HEK293T (cell line): ENCODE measurements around the gene JARID2.

Experiments used
- CTCF ChIA-PET: fragments of 350-600 bp; formaldehyde crosslinking; extraction: SDS; loops from one replicate; lab custom pipeline; 2021; ENCODE audit warnings: antibody characterized with exemption, inconsistent platforms; lab: Yijun Ruan, JAX
- POLR2A ChIA-PET: fragments of 350-600 bp; formaldehyde crosslinking; extraction: SDS; loops from one replicate; lab custom pipeline; 2020; ENCODE audit warnings: antibody characterized with exemption, inconsistent platforms; lab: Yijun Ruan, JAX
- DNase-seq: peaks from one replicate; pipeline ENCODE4 v3.0.0; 2012; ENCODE audit warnings: mixed read lengths; ENCODE audit errors: extremely low spot score
- ARNT ChIP-seq: fragments of 450-650 bp; IDR thresholded peaks from 2 replicates; pipeline ENCODE4 v1.6.1; 2017; ENCODE audit warnings: mild to moderate bottlenecking
- BHLHE40 ChIP-seq: fragments of 450-650 bp; IDR thresholded peaks from 2 replicates; pipeline ENCODE4 v1.6.1; 2016; ENCODE audit warnings: mild to moderate bottlenecking, moderate library complexity, borderline replicate concordance
- CTBP1 ChIP-seq: fragments of 450-650 bp; IDR thresholded peaks from 2 replicates; pipeline ENCODE4 v1.6.1; 2016; ENCODE audit warnings: borderline replicate concordance
- ELF4 ChIP-seq: fragments of 450-650 bp; IDR thresholded peaks from 2 replicates; pipeline ENCODE4 v1.6.1; 2017; ENCODE audit warnings: antibody characterized with exemption
- FOXA1 ChIP-seq: fragments of 450-650 bp; IDR thresholded peaks from 2 replicates; pipeline ENCODE4 v1.6.1; 2016; ENCODE audit warnings: mild to moderate bottlenecking
- FOXK2 ChIP-seq: fragments of 450-650 bp; IDR thresholded peaks from 2 replicates; pipeline ENCODE4 v1.6.1; 2016; ENCODE audit warnings: mild to moderate bottlenecking
- FOXM1 ChIP-seq: fragments of 450-650 bp; IDR thresholded peaks from 2 replicates; pipeline ENCODE4 v1.6.1; 2017; ENCODE audit warnings: mild to moderate bottlenecking, borderline replicate concordance
- HDGF ChIP-seq: fragments of 450-650 bp; IDR thresholded peaks from 2 replicates; pipeline ENCODE4 v1.6.1; 2017; ENCODE audit warnings: antibody characterized with exemption, borderline replicate concordance
- L3MBTL2 ChIP-seq: fragments of 450-650 bp; conservative IDR thresholded peaks from 2 replicates; pipeline ENCODE4 v1.6.1; 2016; ENCODE audit warnings: mild to moderate bottlenecking
- LEF1 ChIP-seq: fragments of 450-650 bp; IDR thresholded peaks from 2 replicates; pipeline ENCODE4 v1.6.1; 2017; ENCODE audit warnings: mild to moderate bottlenecking, borderline replicate concordance
- NFRKB ChIP-seq: fragments of 450-650 bp; IDR thresholded peaks from 2 replicates; pipeline ENCODE4 v1.6.1; 2016; ENCODE audit warnings: mild to moderate bottlenecking, moderate library complexity
- PKNOX1 ChIP-seq: fragments of 450-650 bp; IDR thresholded peaks from 2 replicates; pipeline ENCODE4 v1.6.1; 2016
- SP1 ChIP-seq: fragments of 450-650 bp; IDR thresholded peaks from 2 replicates; pipeline ENCODE4 v1.6.1; 2017
- SUZ12 ChIP-seq: fragments of 450-650 bp; IDR thresholded peaks from 2 replicates; pipeline ENCODE4 v1.6.1; 2016; ENCODE audit warnings: mild to moderate bottlenecking
- TARDBP ChIP-seq: fragments of 450-650 bp; IDR thresholded peaks from 2 replicates; pipeline ENCODE4 v1.6.1; 2016
- ZNF384 ChIP-seq: fragments of 450-650 bp; IDR thresholded peaks from 2 replicates; pipeline ENCODE4 v1.6.1; 2016

JARID2 gene

GRCh38 chr6:15269011-15269410 lies 23.1 kb downstream of the JARID2 start:
- ChIA-PET POLR2A (interaction anchor here (1.4 kb wide), 1 partner anchor 23 kb away, joined by 3 read pairs; the partner anchor contains the start of gene JARID2), CTCF (no interaction called here)
- TF ChIP-seq CTBP1: no peak
- TF ChIP-seq SUZ12: no peak
- no peak for TF ChIP-seq ELF4
- TF ChIP-seq BHLHE40: no peak
- no peak for TF ChIP-seq ARNT
- TF ChIP-seq LEF1: no peak
- no peak for TF ChIP-seq L3MBTL2
- TF ChIP-seq ZNF384: no peak
- TF ChIP-seq NFRKB: no peak
- TF ChIP-seq FOXM1: no peak
- no peak for TF ChIP-seq FOXK2
- no peak for TF ChIP-seq HDGF
- TF ChIP-seq TARDBP: no peak
- TF ChIP-seq SP1: no peak
- TF ChIP-seq PKNOX1: no peak
- no peak for TF ChIP-seq FOXA1
- DNase-seq: no peak

GRCh38 chr6:15269619-15270018 lies 23.8 kb downstream of the JARID2 start:
- TF ChIP-seq LEF1 (no peak), FOXM1 (no peak), ZNF384 (no peak), FOXK2 (no peak), ARNT (no peak), L3MBTL2 (no peak), ELF4 (no peak), SUZ12 (no peak), FOXA1 (no peak), CTBP1 (no peak), HDGF (no peak), NFRKB (no peak), BHLHE40 (no peak), SP1 (no peak), PKNOX1 (no peak), TARDBP (no peak)
- ChIA-PET CTCF (no interaction called here), POLR2A (no interaction called here)
- no peak for DNase-seq

- CTCF ChIA-PET: no interaction called here
- TF ChIP-seq HDGF: no peak
- TF ChIP-seq NFRKB: no peak
- no peak for TF ChIP-seq ELF4
- no peak for TF ChIP-seq TARDBP
- TF ChIP-seq LEF1: no peak
- no peak for TF ChIP-seq FOXA1
- TF ChIP-seq FOXM1: no peak
- no peak for TF ChIP-seq PKNOX1
- no peak for TF ChIP-seq FOXK2
- TF ChIP-seq CTBP1: no peak
- no peak for TF ChIP-seq SUZ12
- TF ChIP-seq ARNT: no peak
- no peak for TF ChIP-seq SP1
- TF ChIP-seq ZNF384: no peak
- TF ChIP-seq L3MBTL2: no peak
- TF ChIP-seq BHLHE40: no peak
- POLR2A ChIA-PET: no interaction called here
- no peak for DNase-seq
Measured at GRCh38 chr6:15270402-15270801, 24.5 kb downstream of the JARID2 start.

GRCh38 chr6:15272562-15272961 lies 26.7 kb downstream of the JARID2 start:
- ChIA-PET CTCF (no interaction called here), POLR2A (interaction anchor here (0.6 kb wide), 1 partner anchor 309 kb away, joined by 4 read pairs; no protein-coding TSS in a partner anchor)
- no peak for DNase-seq
- TF ChIP-seq TARDBP (no peak), SUZ12 (no peak), ZNF384 (no peak), ELF4 (no peak), PKNOX1 (no peak), CTBP1 (no peak), BHLHE40 (no peak), ARNT (no peak), FOXM1 (no peak), FOXK2 (no peak), LEF1 (no peak), NFRKB (no peak), FOXA1 (no peak), L3MBTL2 (no peak), SP1 (no peak)

- DNase-seq: no peak
- CTCF ChIA-PET: no interaction called here
- TF ChIP-seq HDGF (no peak), SUZ12 (no peak), BHLHE40 (no peak), TARDBP (no peak), PKNOX1 (no peak), FOXM1 (no peak), LEF1 (no peak), CTBP1 (no peak)
- POLR2A ChIA-PET: no interaction called here
Measured at GRCh38 chr6:15274692-15275387, 29.0 kb downstream of the JARID2 start.
